GM18502 (cell line): ENCODE results near the gene SNRNP25.
"Not testable (repeated sequence)": the region's sequence is repeated elsewhere in the genome, so short reads cannot be mapped to it uniquely, and the experiment has no call there.

Source experiments
- ATAC-seq: cut with Tn5 transposase; IDR thresholded peaks from one replicate; pipeline ENCODE4 v1.9.1; 2021; ENCODE audit warnings: mild to moderate bottlenecking; ENCODE audit not compliant: unreplicated experiment, poor library complexity

The SNRNP25 gene

DNA sequence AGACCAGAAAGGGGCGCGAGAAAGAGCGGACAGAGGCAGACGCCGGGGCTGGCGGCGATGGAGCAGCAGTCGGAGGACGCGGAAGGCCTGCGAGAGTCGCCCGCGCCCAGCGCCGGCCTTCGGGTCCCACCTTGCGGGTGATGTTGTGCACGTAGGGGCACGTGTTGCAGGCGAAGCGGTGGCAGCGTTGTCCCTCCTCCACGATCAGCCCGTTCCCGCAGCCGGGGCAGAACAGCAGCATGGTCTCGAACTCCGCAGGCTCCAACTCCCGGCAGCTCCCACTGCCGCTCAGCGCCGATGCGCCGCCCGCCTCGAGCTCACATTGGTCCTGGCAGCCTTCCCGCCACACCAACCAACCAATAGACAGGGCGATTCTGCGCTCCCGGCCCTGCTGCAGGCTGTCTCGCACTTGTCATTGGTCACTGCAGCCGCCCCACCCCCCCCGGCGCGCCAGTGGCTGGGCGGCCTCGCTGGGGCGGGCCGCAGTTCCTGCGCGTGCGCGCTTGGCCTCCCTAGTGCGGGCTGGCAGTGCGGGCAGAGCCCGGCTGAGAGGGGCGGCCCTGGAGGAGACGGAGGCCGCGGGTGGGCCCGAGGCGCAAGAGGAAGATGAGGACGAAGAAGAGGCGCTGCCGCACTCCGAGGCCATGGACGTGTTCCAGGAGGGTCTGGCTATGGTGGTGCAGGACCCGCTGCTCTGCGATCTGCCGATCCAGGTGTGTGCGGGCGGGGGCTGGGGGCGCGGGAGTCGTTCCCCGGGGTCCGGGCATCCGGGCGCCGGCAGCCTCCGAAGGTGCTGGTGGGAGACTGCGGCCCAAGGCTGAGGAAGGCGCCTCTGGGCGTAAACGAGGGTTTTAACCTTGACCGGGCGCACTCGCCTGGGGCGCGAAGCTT is at the start of gene SNRNP25, which contains the start of gene POLR3K:
Gene SNRNP25 (plus strand): TSS at position 483 of the 891 bp plus-strand sequence. CDS start 189 bp downstream, at position 672.
Gene POLR3K (minus strand): TSS at position 263 of the 891 bp plus-strand sequence. CDS start 22 bp downstream, at position 241.
- peak; percentile 93 for ATAC-seq

GRCh38 chr16:9903-10665 is 43.5 kb upstream of the SNRNP25 start:
- no peak for ATAC-seq

GRCh38 chr16:10772-11171 is 42.9 kb upstream of the SNRNP25 start:
- ATAC-seq = not testable (repeated sequence)

GRCh38 chr16:17062-17765 is 36.4 kb upstream of the SNRNP25 start:
- not testable (repeated sequence) for ATAC-seq

DNA sequence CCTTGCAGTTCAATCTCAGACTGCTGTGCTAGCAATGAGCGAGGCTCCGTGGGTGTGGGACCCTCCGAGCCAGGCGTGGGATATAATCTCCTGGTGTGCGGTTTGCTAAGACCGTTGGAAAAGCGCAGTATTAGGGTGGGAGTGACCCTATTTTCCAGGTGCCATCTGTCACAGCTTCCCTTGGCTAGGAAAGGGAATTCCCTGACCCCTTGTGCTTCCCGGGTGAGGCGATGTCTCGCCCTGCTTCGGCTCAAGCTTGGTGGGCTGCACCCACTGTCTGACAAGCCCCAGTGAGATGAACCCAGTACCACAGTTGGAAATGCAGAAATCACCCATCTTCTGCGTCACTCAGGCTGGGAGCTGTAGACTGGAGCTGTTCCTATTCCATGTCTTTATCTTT is 32.7 kb upstream of the SNRNP25 start:
- ATAC-seq = not testable (repeated sequence)

- not testable (repeated sequence) for ATAC-seq
Observed at GRCh38 chr16:24151-24550, 29.5 kb upstream of the SNRNP25 start.

GRCh38 chr16:25926-26348 is 27.7 kb upstream of the SNRNP25 start:
- ATAC-seq = not testable (repeated sequence)

DNA sequence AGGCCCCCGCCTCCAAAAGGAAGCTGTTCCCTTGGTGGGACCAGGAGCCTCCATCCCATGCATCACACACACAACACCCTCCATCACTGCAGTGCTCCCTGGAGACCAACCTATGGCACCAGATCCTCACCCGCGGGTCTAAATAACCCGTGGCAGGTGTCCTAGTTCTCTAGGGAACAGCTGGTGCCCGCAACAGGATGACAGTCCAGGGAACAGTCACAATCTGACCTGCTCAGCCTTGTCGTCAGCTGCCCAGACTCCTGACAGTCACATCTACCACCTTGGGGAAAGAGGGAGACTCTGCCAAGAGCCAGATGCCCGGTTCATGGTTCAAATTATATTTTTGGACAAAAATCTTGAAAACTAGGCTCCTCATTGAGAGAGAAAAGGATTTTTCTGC is 23.0 kb upstream of the SNRNP25 start:
- ATAC-seq = not testable (repeated sequence)

- ATAC-seq = not testable (repeated sequence)
Observed at GRCh38 chr16:33154-33876, 20.3 kb upstream of the SNRNP25 start.

DNA sequence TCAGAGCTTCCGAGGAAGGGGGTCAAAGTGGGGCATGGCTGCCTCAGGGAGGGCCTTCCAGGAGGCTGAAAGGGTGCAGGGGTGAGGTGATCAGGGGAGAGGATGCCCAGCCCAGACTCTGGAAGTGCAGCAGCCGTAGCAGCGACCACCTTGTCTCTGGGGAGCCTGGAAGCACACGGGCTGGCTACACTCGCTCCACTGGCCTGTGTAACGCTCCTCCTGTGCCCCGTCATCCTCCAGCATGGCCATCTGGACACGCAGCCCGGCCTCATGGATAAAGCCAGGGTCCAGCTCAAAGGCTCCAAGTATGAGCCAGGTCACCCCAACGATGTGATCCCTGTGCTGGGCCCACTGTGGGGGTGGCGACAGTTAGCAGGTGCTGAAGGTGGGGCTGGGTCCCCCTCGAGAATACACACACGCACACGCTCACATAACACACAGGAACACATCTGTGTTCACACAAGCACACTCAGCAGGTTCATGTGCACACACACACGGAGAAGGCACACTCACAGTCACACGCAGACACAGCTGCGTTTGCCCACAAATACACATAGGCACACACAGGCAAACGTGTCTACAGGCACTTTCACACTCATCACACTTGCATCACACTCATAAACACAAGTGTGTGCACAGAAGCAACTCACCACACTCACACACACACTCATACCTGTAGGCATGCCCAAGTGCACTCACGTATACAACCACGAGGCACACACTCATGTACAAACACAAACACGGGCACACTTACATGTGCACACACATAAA is 19.6 kb upstream of the SNRNP25 start:
- ATAC-seq = no peak

- ATAC-seq = no peak
Observed at GRCh38 chr16:34648-34987, 19.0 kb upstream of the SNRNP25 start.

GRCh38 chr16:35011-35677 is 18.5 kb upstream of the SNRNP25 start:
- ATAC-seq = no peak

DNA sequence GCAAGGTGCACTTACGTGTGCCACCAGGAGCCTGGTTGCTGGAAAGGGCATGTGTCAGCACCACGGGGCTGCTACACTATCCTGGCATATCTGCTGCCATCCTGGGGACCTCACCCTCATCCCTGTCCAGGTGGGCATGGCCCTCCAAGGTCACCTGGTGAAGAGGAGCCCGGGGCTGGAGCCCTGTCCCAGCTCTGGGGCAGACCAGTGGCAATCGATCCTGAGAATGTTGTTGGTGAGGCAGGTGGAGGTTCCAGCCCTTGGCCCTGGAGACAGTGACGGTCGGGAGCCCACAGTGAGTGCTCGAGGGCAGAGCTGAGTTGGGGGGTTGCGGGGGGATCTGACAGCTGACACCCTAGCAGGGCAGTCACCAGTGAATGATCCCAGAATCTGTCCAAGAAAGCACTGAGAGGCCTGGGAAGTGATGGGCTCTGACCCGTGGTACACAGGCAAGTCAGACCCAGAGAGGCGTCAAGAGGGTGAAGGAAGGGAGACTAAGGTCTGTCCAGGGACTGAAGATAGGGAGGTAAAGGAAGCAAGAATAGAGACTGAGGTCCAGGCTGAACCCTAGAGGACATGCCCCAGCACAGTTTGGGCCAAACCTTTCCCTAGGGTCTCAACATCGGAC is 17.8 kb upstream of the SNRNP25 start:
- no peak for ATAC-seq

DNA sequence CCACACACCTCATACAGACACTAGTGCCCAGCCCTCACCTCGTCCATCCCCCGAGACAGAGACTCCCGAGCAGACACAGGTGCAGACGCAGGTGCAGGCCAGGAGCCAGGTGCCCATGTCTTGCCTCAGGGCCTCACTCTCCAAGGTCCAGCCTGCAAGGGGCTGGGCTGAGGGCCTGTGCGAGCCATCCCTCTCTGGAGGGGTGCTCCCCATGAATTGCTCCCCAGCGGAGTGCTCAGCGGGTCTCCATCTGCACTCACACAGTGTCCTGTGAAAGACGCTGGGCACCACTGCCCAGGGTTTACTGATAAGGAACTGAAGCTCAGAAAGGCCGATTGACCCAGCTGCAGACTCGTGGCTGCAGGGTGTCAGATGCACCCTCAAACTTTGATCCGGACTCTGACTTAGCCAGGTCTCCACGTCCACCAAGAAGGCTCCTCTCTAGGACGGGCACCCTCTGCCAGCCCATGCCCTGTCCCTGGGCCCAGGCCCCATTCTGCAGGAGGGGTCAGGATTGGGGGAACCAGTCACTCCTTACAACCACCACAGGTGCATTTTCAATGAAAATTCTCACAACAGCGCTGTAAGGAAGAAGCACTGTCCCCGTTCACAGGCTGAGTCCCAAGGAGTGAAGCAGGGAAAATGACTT is 17.2 kb upstream of the SNRNP25 start:
- no peak for ATAC-seq

GRCh38 chr16:37511-37910 is 16.1 kb upstream of the SNRNP25 start:
- ATAC-seq = no peak

DNA sequence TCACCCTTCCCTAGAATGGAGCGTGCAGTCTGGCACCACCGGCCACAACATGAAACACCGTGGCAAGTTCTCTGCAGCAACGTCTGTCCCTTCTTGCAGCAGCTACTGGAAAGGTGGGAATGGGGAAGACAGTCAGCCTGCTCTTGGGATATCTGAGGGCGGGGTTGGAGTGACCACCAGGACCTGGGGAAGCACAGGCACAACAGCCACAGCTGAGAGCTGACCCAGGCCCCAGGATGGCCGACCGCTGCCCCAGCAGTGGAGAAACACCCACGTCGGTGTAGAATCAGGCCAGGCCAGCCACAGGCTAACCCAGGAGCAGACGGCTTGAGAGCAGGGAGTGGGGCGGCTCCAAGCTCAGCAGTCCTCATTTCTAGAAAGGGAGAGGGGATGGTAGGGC is 15.4 kb upstream of the SNRNP25 start:
- ATAC-seq = not testable (repeated sequence)

DNA sequence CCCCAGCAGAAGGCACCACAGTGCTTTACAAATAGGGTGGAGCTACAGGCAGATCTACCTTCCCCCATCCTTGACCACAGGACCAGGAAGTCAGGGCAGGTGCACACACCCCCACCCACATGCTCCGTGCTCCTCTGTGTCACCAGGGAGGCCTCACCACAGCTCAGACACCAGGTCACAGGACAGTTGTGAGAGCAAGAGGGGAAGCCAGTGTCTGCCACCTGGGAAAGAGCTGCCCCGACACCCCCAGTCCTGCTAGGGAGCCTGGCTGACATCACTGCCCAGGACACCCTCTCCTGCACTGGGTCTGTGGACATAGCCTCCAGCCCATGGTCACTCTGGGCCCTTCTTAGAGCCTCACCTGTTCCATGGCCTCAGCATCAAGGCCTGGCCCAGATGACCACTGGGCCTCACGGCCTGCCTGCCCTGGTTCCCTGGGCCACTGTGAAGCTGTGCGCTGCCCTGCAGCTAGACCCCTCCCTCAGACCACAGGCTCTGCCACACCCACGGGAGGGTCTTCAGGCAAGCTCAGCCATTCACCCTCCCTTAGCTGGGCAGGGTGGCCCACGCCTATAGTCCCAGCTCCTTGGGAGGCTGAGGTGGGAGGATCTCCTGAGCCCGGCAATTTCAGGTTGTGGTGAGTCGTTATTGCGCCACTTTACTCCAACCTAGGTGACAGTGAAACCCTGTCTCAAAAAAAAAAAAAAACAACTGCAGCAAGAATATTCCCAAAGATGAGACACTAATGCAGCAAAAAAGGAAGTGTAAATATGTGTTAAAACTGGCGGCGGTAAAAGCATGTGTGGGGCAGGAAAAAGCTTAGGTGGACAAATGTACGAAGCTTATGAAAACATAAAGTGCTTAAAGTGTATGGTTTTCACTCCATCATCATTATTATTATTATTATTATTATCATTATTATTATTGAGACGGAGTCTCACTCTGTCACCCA is 14.4 kb upstream of the SNRNP25 start:
- peak; percentile 72 for ATAC-seq
